Fibroblast of pulmonary artery (primary cell): ENCODE measurements around the gene MEP1A.
"Not testable (repeated sequence)": the region's sequence is repeated elsewhere in the genome, so short reads cannot be mapped to it uniquely, and the experiment has no call there.

ENCODE experiments used
- DNase-seq: peaks from one replicate; pipeline ENCODE4 v3.0.0-alpha.2; 2010; ENCODE audit warnings: low read depth
- H3K4me3 ChIP-seq: replicated peaks from 2 replicates; pipeline ENCODE4 v1.5.1; 2011; ENCODE audit warnings: low read depth, mild to moderate bottlenecking, control low read depth, low read length, moderate library complexity
- TF ChIP-seq, protein P1 (sequence below): IDR thresholded peaks from 2 replicates; pipeline ENCODE4 v1.5.1; 2011; ENCODE audit warnings: mild to moderate bottlenecking, control low read depth, low read length, inconsistent platforms; ENCODE audit errors: missing control alignments

MEP1A gene

DNA sequence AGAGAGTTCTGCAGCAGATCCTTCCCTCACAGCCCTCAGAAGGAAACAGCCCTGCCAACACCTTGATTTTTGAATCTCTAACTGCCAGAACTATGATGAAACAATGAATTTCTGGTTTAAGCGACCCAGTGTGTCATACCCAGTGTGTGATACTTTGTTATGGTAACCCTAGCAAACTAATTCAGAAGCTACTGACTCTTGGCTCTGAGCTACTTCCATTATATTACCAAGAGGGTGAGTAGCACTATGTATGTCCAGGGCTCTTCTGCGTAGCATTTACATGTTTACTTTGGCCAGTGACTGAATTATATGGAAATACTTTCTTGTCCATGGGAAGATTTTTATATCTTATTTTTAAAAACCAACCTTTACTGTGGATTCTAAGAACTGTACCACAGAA is 29.7 kb upstream of the MEP1A start:
- TF ChIP-seq, protein P1, sequence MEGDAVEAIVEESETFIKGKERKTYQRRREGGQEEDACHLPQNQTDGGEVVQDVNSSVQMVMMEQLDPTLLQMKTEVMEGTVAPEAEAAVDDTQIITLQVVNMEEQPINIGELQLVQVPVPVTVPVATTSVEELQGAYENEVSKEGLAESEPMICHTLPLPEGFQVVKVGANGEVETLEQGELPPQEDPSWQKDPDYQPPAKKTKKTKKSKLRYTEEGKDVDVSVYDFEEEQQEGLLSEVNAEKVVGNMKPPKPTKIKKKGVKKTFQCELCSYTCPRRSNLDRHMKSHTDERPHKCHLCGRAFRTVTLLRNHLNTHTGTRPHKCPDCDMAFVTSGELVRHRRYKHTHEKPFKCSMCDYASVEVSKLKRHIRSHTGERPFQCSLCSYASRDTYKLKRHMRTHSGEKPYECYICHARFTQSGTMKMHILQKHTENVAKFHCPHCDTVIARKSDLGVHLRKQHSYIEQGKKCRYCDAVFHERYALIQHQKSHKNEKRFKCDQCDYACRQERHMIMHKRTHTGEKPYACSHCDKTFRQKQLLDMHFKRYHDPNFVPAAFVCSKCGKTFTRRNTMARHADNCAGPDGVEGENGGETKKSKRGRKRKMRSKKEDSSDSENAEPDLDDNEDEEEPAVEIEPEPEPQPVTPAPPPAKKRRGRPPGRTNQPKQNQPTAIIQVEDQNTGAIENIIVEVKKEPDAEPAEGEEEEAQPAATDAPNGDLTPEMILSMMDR, result no peak
- DNase-seq, result no peak
- no peak overlapping the region for H3K4me3 ChIP-seq

DNA sequence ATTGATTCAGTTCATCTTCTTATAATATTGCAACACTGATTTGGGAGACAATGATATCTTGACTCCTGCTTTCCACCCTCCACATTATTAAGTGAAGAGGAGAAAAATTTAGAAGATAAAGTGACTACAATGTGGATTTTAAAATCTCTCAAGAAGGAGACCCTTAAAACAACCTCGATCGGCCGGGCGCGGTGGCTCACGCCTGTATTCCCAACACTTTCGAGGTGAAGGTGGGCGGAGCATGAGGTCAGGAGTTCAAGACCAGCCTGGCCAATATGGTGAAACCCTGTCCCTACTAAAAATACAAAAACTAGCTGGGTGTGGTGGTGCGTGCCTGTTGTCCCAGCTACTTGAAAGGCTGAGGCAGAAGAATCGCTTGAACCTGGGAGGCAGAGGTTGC is 28.9 kb upstream of the MEP1A start:
- DNase-seq, H3K4me3 ChIP-seq: not testable (repeated sequence)

DNA sequence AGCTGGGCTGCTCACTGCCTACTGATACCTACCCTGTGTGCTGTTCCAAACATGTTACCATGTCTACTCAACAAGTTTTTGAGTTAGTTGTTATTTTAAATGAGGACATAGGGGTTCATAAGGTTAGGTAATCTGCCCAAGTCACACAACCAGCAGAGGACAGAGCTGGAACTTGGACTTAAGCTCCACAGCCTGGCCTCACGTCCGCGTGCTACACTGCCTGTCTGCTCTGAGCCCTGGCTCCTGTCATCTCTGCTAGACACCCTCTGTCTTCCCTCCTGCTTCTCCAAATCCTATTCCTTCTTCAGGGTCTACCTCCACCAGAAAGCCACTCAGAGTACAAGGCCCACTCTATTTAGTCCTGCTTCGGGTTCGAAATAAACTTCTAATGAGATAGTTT is 28.2 kb upstream of the MEP1A start:
- DNase-seq, result no peak
- TF ChIP-seq, protein P1, result no peak
- H3K4me3 ChIP-seq, result no peak overlapping the region

DNA sequence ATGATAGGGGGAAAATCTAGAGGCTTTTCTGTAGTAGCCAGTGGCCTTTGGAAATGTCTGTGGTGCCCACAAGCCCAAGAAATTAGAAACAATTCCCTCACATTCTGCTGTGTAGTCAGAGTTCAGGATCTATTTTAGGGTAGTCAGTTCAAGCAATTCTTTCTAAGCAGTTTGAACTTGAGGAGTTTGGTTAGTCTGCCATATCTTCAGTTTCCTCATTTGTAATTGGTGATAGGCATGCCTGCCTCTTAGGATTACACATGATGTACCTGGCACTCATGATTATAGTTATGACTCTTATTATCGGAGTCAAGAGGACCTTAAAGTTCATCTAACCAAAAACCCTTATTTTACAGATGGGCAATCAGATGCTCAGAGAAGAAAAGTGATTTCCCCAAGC is 21.2 kb upstream of the MEP1A start:
- no peak for DNase-seq
- H3K4me3 ChIP-seq, result no peak overlapping the region
- TF ChIP-seq, protein P1, result no peak

DNA sequence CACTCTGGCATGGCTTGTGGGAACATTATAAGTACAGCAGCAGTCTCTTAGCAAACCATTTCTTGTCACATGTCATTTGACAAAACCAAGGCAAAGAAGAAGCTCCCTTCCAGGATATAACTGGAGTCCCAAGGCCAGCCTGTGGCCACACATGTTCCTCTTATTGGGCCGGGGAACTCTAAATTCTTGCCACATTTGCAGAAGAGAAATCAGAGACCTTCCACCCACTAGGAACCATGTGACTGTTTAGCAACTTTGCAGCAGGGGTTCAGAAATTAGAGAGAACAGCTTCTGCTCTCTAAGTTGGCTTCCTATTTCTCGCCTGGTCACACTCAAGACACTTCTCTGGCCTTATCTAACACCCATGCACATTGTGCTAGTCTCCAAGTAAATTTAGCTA is 20.4 kb upstream of the MEP1A start:
- no peak overlapping the region for H3K4me3 ChIP-seq
- DNase-seq, result no peak
- TF ChIP-seq, protein P1, result no peak

DNA sequence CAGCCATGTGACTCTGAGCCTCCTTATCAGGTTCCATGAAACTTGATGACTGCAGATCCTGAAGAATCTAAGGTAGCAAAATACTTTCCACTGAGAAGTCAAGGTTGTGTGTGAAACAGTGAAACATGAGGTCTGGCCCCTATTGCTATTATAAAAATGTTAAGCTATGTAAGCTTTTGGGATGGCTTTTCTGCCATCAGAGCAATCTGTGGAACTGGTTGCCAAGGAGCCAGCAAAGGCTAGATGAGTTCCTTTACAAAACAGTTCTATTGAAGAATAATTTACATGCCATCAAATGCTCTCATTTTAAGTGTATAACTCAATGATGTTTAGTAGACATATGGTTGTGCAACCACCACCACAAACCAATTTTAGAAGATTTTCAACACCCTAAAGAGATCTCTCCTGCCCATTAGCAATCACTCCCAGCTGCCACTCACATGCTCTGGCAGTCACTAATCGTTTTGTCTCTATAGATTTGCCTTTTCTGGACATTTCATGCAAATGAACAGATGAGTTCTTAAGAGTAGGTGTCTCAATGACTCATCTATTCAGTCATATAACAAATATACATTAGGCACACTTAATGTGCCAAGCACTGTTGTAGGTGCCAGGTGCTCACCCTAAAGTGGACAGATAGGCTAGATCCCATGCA is 19.9 kb upstream of the MEP1A start:
- no peak for DNase-seq
- TF ChIP-seq, protein P1, result no peak
- no peak overlapping the region for H3K4me3 ChIP-seq

DNA sequence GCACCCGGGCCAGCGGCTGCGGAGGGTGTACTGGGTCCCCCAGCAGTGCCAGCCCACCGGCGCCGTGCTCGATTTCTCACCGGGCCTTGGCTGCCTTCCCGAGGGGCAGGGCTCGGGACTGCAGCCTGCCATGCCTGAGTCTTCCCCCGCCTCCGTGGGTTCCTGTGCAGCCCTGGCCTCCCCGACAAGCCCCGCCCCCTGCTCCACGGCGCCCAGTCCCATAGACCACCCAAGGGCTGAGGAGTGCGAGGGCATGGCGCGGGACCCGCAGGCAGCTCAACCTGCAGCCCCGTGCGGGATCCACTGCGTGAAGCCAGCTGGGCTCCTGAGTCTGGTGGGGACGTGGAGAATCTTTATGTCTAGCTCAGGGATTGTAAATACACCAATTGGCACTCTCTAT is 18.5 kb upstream of the MEP1A start:
- DNase-seq, result not testable (repeated sequence)

DNA sequence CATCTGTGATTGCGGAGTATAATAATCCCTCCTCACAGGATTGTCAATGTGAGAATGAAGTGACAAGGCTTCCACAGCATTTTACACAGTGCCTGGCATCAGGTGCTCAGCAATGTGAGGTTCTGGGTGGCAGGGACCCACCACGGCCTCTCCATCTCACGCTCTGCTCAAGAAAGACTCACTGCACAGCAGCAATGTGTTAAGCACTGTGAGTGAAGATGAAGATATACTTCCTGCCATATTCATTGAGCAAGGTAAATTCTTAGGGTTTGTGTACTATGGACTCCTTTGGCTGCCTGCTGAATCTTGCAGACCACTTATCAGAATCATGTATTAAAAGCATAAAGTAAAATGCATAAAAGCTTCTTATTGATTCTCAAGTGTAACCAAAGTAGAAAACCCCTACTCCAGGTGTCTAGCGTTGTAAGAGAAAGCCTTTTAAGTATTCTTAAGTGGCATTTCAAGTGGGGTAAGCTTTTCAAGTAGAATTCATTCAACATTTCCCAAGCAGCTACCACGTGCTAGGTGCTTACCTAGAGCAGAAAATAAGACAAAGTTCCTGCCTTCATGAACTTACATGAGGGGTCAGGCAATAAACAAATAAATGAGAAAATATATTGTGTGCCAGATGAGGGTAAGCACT is 17.0 kb upstream of the MEP1A start:
- DNase-seq, result no peak
- no peak overlapping the region for H3K4me3 ChIP-seq
- TF ChIP-seq, protein P1, result no peak

More for the DNA sequence above, 18.5 kb upstream of the MEP1A start:
- not testable (repeated sequence) for H3K4me3 ChIP-seq
